Sigmoid colon (tissue), 7 donors: Measurements from ENCODE around the gene GDF10. TPM values are rescaled to one million over a fixed set of nuclear protein-coding genes. Genes with fewer than 3 reads are reported as not detected.

Experiments used
- DNase-seq: peaks from one replicate; pipeline ENCODE4 v3.0.0-alpha.2; 2019
- H3K27ac ChIP-seq, 4 donors: fragments of 200-600 bp; sonication (generic); one replicate each; pipeline ENCODE4 v1.5.1; 2016 to 2019; ENCODE audit warnings: mild to moderate bottlenecking in 1 of 4
- H3K27me3 ChIP-seq, 3 donors: fragments of 200-600 bp; sonication (generic); one replicate each; pipeline ENCODE4 v1.5.1; 2019; ENCODE audit warnings: mild to moderate bottlenecking in 1 of 3
- H3K36me3 ChIP-seq, 4 donors: fragments of 200-600 bp; sonication (generic); one replicate each; pipeline ENCODE4 v1.5.1; 2016 to 2019
- H3K4me1 ChIP-seq, 4 donors: fragments of 200-600 bp; sonication (generic); one replicate each; pipeline ENCODE4 v1.5.1; 2017 to 2019
- H3K4me3 ChIP-seq, 4 donors: fragments of 200-600 bp; sonication (generic); one replicate each; pipeline ENCODE4 v1.5.1; 2017 to 2019; ENCODE audit warnings: mild to moderate bottlenecking in 2 of 4, moderate library complexity in 1 of 4
- H3K9me3 ChIP-seq, 4 donors: fragments of 200-600 bp in 3 of 4; sonication (generic) in 3 of 4; one replicate each; pipeline versions ENCODE4 v1.5.1 to v1.6.1; 2013 to 2019
- CTCF ChIP-seq, 4 experiments: fragments of 450-650 bp in 3 of 4; fragments of 200-600 bp in 1 of 4; IDR thresholded peaks; one replicate each; pipeline ENCODE4 v1.5.1; 2016 to 2019; ENCODE audit warnings: antibody characterized with exemption in 4 of 4, mild to moderate bottlenecking in 3 of 4, moderate library complexity in 2 of 4
- EP300 ChIP-seq, 4 donors: sonication (generic); formaldehyde crosslinking; IDR thresholded peaks; one replicate each; pipeline ENCODE4 v1.6.1; 2017; ENCODE audit warnings: antibody characterized with exemption in 4 of 4
- POLR2A ChIP-seq, 2 donors: fragments of 450-650 bp; IDR thresholded peaks; one replicate each; pipeline ENCODE4 v1.6.1; 2016; ENCODE audit warnings: antibody characterized with exemption in 2 of 2, mild to moderate bottlenecking in 2 of 2, moderate library complexity in 2 of 2
- POLR2AphosphoS5 ChIP-seq, 4 donors: sonication (generic); formaldehyde crosslinking; IDR thresholded peaks; one replicate each; pipeline ENCODE4 v1.6.1; 2017; ENCODE audit warnings: antibody characterized with exemption in 4 of 4
- WGBS, 2 donors: extraction: QIAGEN DNeasy Blood & Tissue Kit; methylation state at CpG; one replicate each; pipeline ENCODE4 v1.1.7; 2013; 5-methylcytosine and 5-hydroxymethylcytosine counted together
- intact Hi-C: fragments of 100-400 bp; cut with DNase I; formaldehyde crosslinking; loops from one replicate; pipeline ENCODE4 v1.15.1; 2023
- polyA plus RNA-seq, 3 donors: library from polyadenylated mRNA; stranded (reverse); fragments of 200-250 nt; gene quantifications; one replicate each; pipeline ENCODE4 v1.2.3, GENCODE V29; 2013
- total RNA-seq, 4 donors: library from RNA; depleted of rRNA; stranded (reverse); fragments of >200 nt; gene quantifications; one replicate each; pipeline ENCODE4 v1.1.0, GENCODE V29; 2016
- donor health status: healthy with polysubstance abuse.
- donor health status: Bipolar disorder and iron deficiency.
- donor health status: healthy.

Gene GDF10
- total and polyA plus RNA-seq, 7 donors = 0.67 to 11.9 (median 4.4) TPM; not detected in 2

- WGBS, 2 donors = 81 to 87% methylated on average over 4 of the region's 4 CpGs
- intact Hi-C loops = no loop called here
- Histone ChIP-seq H3K27me3 (no peaks in the 10 kb centered on the region), H3K9me3 (no peaks in the 10 kb centered on the region), H3K36me3 (no peaks in the 10 kb centered on the region), H3K27ac (no peak overlapping the region), H3K4me3 (no peak overlapping the region), H3K4me1 (no peaks in the 10 kb centered on the region)
- TF ChIP-seq POLR2A (IDR thresholded peaks at IDR 0.05) (no peak), EP300 (IDR thresholded peaks at IDR 0.05) (no peak), POLR2AphosphoS5 (IDR thresholded peaks at IDR 0.05) (no peak), CTCF (IDR thresholded peaks at IDR 0.05) (no peak)
- DNase-seq = no peak
Observed at GRCh38 chr10:47359626-47360418, 59.8 kb downstream of the GDF10 start.

GRCh38 chr10:47360419-47361040 is 60.5 kb downstream of the GDF10 start:
- no peak for DNase-seq
- intact Hi-C loops = no loop called here
- WGBS, 2 donors = 89 to 92% methylated on average over 14 of the region's 14 CpGs

GRCh38 chr10:47361293-47361692 is 61.3 kb downstream of the GDF10 start:
- TF ChIP-seq CTCF (IDR thresholded peaks at IDR 0.05) = peak in 3 of 4 experiments; percentile 43 to 60 (median 48)
- TF ChIP-seq POLR2AphosphoS5 (IDR thresholded peaks at IDR 0.05) = no peak
- Histone ChIP-seq H3K27me3 (no peaks in the 10 kb centered on the region), H3K4me3 (no peak overlapping the region), H3K36me3 (no peaks in the 10 kb centered on the region), H3K27ac (no peak overlapping the region), H3K4me1 (no peaks in the 10 kb centered on the region), H3K9me3 (no peaks in the 10 kb centered on the region)
- 58 to 60% methylated on average over 9 of the region's 9 CpGs for WGBS, 2 donors
- no peak for DNase-seq
- intact Hi-C loops = no loop called here

More at GRCh38 chr10:47360419-47361040, 60.5 kb downstream of the GDF10 start:
- Histone ChIP-seq H3K27me3 (no peaks in the 10 kb centered on the region), H3K4me3 (no peak overlapping the region), H3K36me3 (no peaks in the 10 kb centered on the region), H3K4me1 (no peaks in the 10 kb centered on the region), H3K9me3 (no peaks in the 10 kb centered on the region), H3K27ac (no peak overlapping the region)
- TF ChIP-seq POLR2AphosphoS5 (IDR thresholded peaks at IDR 0.05) (no peak), CTCF (IDR thresholded peaks at IDR 0.05) (no peak), POLR2A (IDR thresholded peaks at IDR 0.05) (no peak), EP300 (IDR thresholded peaks at IDR 0.05) (no peak)

GRCh38 chr10:47362199-47362598 is 62.2 kb downstream of the GDF10 start:
- H3K4me3 ChIP-seq = no peak overlapping the region
- no peaks in the 10 kb centered on the region for H3K36me3 ChIP-seq
- no peaks in the 10 kb centered on the region for H3K4me1 ChIP-seq
- no peaks in the 10 kb centered on the region for H3K27me3 ChIP-seq
- TF ChIP-seq EP300 (IDR thresholded peaks at IDR 0.05) (no peak), CTCF (IDR thresholded peaks at IDR 0.05) (no peak), POLR2A (IDR thresholded peaks at IDR 0.05) (no peak), POLR2AphosphoS5 (IDR thresholded peaks at IDR 0.05) (no peak)
- DNase-seq = no peak
- H3K27ac ChIP-seq = no peak overlapping the region
- intact Hi-C loops = no loop called here
- H3K9me3 ChIP-seq = no peaks in the 10 kb centered on the region
- WGBS, 2 donors = 85 to 90% methylated on average over 3 of the region's 3 CpGs

Other genes starting within 250 kb of the GDF10 start
- gene GDF2, start 22.3 kb downstream of the GDF10 start, total RNA-seq = not detected
- not detected for gene GDF2, start 22.3 kb downstream of the GDF10 start, polyA plus RNA-seq
- gene RBP3, start 48.2 kb downstream of the GDF10 start, total RNA-seq = not detected
- not detected for gene RBP3, start 48.2 kb downstream of the GDF10 start, polyA plus RNA-seq
- under 1 TPM in 1 of 4 donors, not detected in 3; 0.16 TPM for gene ZNF488, start 84.1 kb downstream of the GDF10 start, total RNA-seq
- under 1 TPM; 0.60 to 0.82 (median 0.69) TPM for gene ZNF488, start 84.1 kb downstream of the GDF10 start, polyA plus RNA-seq
- gene ANXA8, start 183.9 kb downstream of the GDF10 start, total RNA-seq = under 1 TPM in 3 of 4 donors, not detected in 1; 0.16 to 0.55 (median 0.36) TPM
- under 1 TPM in 2 of 3 donors, not detected in 1; 0.12 to 0.60 TPM for gene ANXA8, start 183.9 kb downstream of the GDF10 start, polyA plus RNA-seq
- gene FAM25G, start 191.5 kb downstream of the GDF10 start, total RNA-seq = not detected
- gene FAM25G, start 191.5 kb downstream of the GDF10 start, polyA plus RNA-seq = 10 to 100 TPM in 1 of 3 donors, 1 to 10 TPM in 1, not detected in 1; 1.8 to 12.5 TPM
- gene AGAP9, start 223.4 kb downstream of the GDF10 start, total RNA-seq = 1 to 10 TPM; 4.2 to 7.7 (median 6.5) TPM
- gene AGAP9, start 223.4 kb downstream of the GDF10 start, polyA plus RNA-seq = 1 to 10 TPM in 2 of 3 donors, under 1 TPM in 1; 0.60 to 8.2 (median 1.2) TPM